Panc1 (cell line): ENCODE results near the gene HCRT. TPM values are rescaled to one million over a fixed set of nuclear protein-coding genes. Genes with fewer than 3 reads are reported as not detected.

Experiments
- ATAC-seq: fragments of 200-7000 bp; cut with Tn5 transposase; 2 replicates; pipeline ENCODE4 v1.9.1; 2020; ENCODE audit warnings: mild to moderate bottlenecking, moderate library complexity
- BruUV-seq: library from RNA; stranded (reverse); fragments of 400-500 nt; replicated peaks from 2 replicates; lab custom pipeline; 2021; lab: Mats Ljungman, UMichigan
- CTCF ChIA-PET: fragments of 300-600 bp; sonication (Branson Sonifier 250); formaldehyde crosslinking; loops from one replicate; lab custom pipeline; 2022; ENCODE audit warnings: antibody characterized with exemption; lab: Charles Lee
- POLR2A ChIA-PET: fragments of 300-600 bp; sonication (Branson Sonifier 250); formaldehyde crosslinking; loops from one replicate; lab custom pipeline; 2022; ENCODE audit warnings: antibody characterized with exemption; lab: Charles Lee
- DNase-seq: peaks from one replicate; pipeline ENCODE4 v3.0.0-alpha.2; 2010; ENCODE audit warnings: low read depth, low spot score
- H3K27ac ChIP-seq: 2 replicates; pipeline ENCODE4 v1.5.1; 2011; ENCODE audit warnings: mild to moderate bottlenecking, low read length, inconsistent platforms
- H3K27me3 ChIP-seq: fragments of 200-500 bp; sonication (Bioruptor generic); 2 replicates; pipeline ENCODE4 v1.6.0; 2014; ENCODE audit warnings: low read length, inconsistent platforms; ENCODE audit not compliant: control insufficient read depth, insufficient read depth
- H3K36me3 ChIP-seq: fragments of 200-500 bp; sonication (Bioruptor generic); 2 replicates; pipeline ENCODE4 v1.5.1; 2014; ENCODE audit warnings: inconsistent platforms, mild to moderate bottlenecking, low read length, moderate library complexity; ENCODE audit not compliant: control insufficient read depth, insufficient read depth
- H3K4me1 ChIP-seq: 2 replicates; pipeline ENCODE4 v1.5.1; 2011; ENCODE audit warnings: inconsistent platforms, mild to moderate bottlenecking, low read length, moderate library complexity; ENCODE audit not compliant: control insufficient read depth, insufficient read depth
- H3K4me3 ChIP-seq, 2 experiments: 2 replicates each; pipeline ENCODE4 v1.5.1; 2011 to 2012; ENCODE audit warnings: low read depth in 2 of 2, low read length in 2 of 2, mild to moderate bottlenecking in 2 of 2, inconsistent platforms in 1 of 2, moderate library complexity in 1 of 2
- H3K9me3 ChIP-seq: fragments of 200-500 bp; sonication (Bioruptor generic); 2 replicates; pipeline ENCODE4 v1.5.1; 2014; ENCODE audit warnings: low read depth, mild to moderate bottlenecking, inconsistent platforms, low read length, moderate library complexity; ENCODE audit not compliant: control insufficient read depth, insufficient read depth
- CTCF ChIP-seq: fragments of 450-650 bp; IDR thresholded peaks from 2 replicates; pipeline ENCODE4 v1.5.1; 2017; ENCODE audit warnings: mild to moderate bottlenecking
- POLR2AphosphoS5 ChIP-seq: IDR thresholded peaks from 2 replicates; pipeline ENCODE4 v1.6.1; 2012; ENCODE audit warnings: mild to moderate bottlenecking, low read depth, low read length, moderate library complexity
- SIN3A ChIP-seq: IDR thresholded peaks from 2 replicates; pipeline ENCODE4 v1.6.1; 2012; ENCODE audit warnings: low read depth, mild to moderate bottlenecking, low read length, moderate library complexity, borderline replicate concordance; ENCODE audit not compliant: insufficient read depth
- TCF7L2 ChIP-seq: IDR thresholded peaks from 2 replicates; pipeline ENCODE4 v1.6.1; 2011; ENCODE audit warnings: mild to moderate bottlenecking, low read depth, low read length, inconsistent platforms
- in situ Hi-C: cut with HindIII; loops from 2 replicates; pipeline ENCODE4 v1.10.0; 2016; ENCODE audit warnings: low sequenced_read_pairs, low pct_unique_long_range_greater_than_20kb
- intact Hi-C: fragments of 100-400 bp; cut with micrococcal nuclease; formaldehyde crosslinking; loops from one replicate; pipeline ENCODE4 v1.10.0; 2022; ENCODE audit not compliant: unreplicated experiment
- total RNA-seq: library from RNA; stranded (reverse); gene quantifications from one replicate; pipeline ENCODE4 v1.2.1, GENCODE V29; 2021; ENCODE audit not compliant: unreplicated experiment
- TF ChIP-seq, protein P1 (sequence below), 2 experiments: IDR thresholded peaks; 2 replicates each; pipeline ENCODE4 v1.6.1; 2011 to 2012; ENCODE audit warnings: low read depth in 2 of 2, control low read depth in 1 of 2, low read length in 1 of 2, mild to moderate bottlenecking in 1 of 2, moderate library complexity in 1 of 2; ENCODE audit not compliant: insufficient read depth in 1 of 2

The HCRT gene
- total RNA-seq, 1 experiment from 2014 or later = not detected

DNA sequence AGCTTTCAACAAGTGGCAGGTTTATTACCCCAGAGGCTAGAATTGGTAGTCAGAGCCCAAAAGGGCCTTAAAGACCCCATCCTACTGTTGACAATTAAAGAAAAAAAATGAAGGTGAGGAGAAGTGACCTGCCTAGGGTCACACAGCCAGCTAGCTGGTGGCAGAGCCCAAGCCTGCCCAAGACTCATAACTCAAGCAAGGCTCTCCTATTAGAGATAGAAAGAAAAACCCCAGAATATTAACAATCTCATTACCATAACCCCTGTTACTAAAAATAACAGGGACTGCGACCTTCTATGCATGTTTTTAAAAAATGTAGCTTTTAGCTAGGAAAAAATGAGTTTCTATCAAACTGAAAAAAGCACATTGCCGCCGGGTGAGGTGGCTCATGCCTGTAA lies 48.6 kb downstream of the HCRT start:
- POLR2A ChIA-PET = no interaction called here
- intact Hi-C loops = no loop called here

DNA sequence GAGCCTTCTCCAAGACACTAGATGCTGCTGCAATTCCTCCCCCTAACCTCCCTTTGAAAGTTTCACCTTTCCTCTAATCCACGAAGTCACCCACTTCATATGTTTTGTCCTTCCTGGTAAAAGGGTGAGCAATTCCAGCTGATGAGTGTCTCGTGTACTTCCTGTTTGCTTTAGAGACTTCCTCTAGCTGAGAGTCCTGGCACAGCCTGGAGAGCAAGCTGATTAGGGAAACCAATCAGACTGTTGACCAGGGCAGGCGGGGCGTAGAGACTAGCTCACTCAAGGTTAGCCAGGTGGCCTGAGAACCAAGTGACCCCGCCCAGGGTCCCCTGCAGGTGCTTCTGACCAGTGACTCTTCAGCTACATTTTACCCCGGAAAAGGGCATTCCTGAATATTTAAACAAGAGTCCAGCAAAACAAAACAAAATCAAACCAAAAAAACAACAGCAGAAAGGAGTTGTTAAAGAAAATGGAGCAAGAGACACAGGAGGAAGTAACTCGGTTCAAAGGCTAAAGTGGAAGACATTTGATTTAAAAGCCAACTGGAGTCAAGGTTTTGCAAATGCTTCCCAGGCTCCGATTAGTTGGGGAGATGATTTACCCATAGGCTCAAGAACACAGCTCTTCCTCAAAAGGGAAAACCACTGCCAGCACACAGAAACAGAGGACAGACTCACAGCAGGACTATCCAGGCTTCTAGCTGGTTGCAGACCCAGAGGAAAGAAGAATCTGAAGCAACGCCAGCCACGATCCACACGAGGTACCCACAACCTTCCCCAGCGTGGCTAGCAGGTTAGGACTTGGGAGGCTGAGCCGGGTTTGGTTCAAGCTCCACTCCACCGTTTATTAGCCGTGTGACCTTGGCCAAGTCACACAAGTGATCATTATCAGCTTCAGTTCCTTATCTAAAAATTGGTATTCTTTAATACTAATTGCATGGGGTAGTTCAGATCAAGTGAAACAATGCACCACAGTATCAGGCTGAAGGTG lies 49.3 kb downstream of the HCRT start:
- H3K9me3 ChIP-seq = no peaks in the 10 kb centered on the region
- TF ChIP-seq CTCF = no peak
- no peak for TF ChIP-seq TCF7L2
- TF ChIP-seq, protein P1, sequence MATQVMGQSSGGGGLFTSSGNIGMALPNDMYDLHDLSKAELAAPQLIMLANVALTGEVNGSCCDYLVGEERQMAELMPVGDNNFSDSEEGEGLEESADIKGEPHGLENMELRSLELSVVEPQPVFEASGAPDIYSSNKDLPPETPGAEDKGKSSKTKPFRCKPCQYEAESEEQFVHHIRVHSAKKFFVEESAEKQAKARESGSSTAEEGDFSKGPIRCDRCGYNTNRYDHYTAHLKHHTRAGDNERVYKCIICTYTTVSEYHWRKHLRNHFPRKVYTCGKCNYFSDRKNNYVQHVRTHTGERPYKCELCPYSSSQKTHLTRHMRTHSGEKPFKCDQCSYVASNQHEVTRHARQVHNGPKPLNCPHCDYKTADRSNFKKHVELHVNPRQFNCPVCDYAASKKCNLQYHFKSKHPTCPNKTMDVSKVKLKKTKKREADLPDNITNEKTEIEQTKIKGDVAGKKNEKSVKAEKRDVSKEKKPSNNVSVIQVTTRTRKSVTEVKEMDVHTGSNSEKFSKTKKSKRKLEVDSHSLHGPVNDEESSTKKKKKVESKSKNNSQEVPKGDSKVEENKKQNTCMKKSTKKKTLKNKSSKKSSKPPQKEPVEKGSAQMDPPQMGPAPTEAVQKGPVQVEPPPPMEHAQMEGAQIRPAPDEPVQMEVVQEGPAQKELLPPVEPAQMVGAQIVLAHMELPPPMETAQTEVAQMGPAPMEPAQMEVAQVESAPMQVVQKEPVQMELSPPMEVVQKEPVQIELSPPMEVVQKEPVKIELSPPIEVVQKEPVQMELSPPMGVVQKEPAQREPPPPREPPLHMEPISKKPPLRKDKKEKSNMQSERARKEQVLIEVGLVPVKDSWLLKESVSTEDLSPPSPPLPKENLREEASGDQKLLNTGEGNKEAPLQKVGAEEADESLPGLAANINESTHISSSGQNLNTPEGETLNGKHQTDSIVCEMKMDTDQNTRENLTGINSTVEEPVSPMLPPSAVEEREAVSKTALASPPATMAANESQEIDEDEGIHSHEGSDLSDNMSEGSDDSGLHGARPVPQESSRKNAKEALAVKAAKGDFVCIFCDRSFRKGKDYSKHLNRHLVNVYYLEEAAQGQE (IDR thresholded peaks at IDR 0.05; ENCODE audit: insufficient read depth in 1 of 2, low read depth in 2 of 2, low read length in 1 of 2) = no peak
- TF ChIP-seq SIN3A = no peak
- TF ChIP-seq POLR2AphosphoS5 = no peak
- peak overlapping the region; percentile 70 for H3K27ac ChIP-seq
- no peaks in the 10 kb centered on the region; the same call in 1 of the 2 replicates for H3K36me3 ChIP-seq
- ChIA-PET POLR2A (no interaction called here), CTCF (no interaction called here)
- in situ Hi-C loops = no loop called here
- H3K4me3 ChIP-seq = no peak overlapping the region
- H3K4me1 ChIP-seq = peaks cover 18% of the 10 kb centered on the region
- ATAC-seq = peak; percentile 74; the same call in 1 of the 2 replicates
- no TSS peak for BruUV-seq
- intact Hi-C loops = no loop called here
- H3K27me3 ChIP-seq = no peaks in the 10 kb centered on the region
- DNase-seq = peak; percentile 22

More for the DNA sequence above, 48.6 kb downstream of the HCRT start:
- H3K27ac ChIP-seq = peak overlapping the region; percentile 70; the same call in 1 of the 2 replicates
- BruUV-seq = no TSS peak
- H3K36me3 ChIP-seq = no peaks in the 10 kb centered on the region; the same call in 1 of the 2 replicates
- DNase-seq = no peak
- peaks cover 18% of the 10 kb centered on the region for H3K4me1 ChIP-seq
- H3K9me3 ChIP-seq = no peaks in the 10 kb centered on the region
- CTCF ChIA-PET = no interaction called here
- no peak overlapping the region for H3K4me3 ChIP-seq
- H3K27me3 ChIP-seq = no peaks in the 10 kb centered on the region
- in situ Hi-C loops = no loop called here
- ATAC-seq = no peak
- TF ChIP-seq, protein P1 (IDR thresholded peaks at IDR 0.05; ENCODE audit: insufficient read depth in 1 of 2, low read depth in 2 of 2, low read length in 1 of 2) = no peak
